NB4 (cell line): ENCODE data around the gene HELZ.

Source experiments
- TF ChIP-seq, protein P1 (sequence below): IDR thresholded peaks from one replicate; pipeline ENCODE4 v1.5.1; 2012; ENCODE audit warnings: low read depth, low read length
- TF ChIP-seq, protein P2 (sequence below): IDR thresholded peaks from 2 replicates; pipeline ENCODE4 v1.6.1; 2011; ENCODE audit warnings: low read depth, low read length

DNA sequence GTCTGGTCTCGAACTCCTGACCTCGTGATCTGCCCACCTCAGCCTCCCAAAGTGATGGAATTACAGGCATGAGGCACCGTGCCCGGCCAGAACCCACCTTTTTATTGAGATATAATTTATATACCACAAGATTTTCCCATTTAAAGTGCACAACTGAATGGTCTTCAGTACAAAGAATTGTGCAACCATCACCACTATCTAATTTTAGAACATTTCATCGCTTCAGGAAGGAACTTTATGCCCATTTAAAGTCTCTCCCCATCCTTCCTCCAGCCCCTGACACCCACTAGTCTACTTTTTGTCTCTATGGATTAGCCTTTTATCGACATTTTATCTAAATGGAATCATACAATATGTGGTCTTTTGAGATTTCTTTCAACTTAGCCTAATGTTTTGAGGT is 25.4 kb upstream of the HELZ start:
- TF ChIP-seq, protein P1, sequence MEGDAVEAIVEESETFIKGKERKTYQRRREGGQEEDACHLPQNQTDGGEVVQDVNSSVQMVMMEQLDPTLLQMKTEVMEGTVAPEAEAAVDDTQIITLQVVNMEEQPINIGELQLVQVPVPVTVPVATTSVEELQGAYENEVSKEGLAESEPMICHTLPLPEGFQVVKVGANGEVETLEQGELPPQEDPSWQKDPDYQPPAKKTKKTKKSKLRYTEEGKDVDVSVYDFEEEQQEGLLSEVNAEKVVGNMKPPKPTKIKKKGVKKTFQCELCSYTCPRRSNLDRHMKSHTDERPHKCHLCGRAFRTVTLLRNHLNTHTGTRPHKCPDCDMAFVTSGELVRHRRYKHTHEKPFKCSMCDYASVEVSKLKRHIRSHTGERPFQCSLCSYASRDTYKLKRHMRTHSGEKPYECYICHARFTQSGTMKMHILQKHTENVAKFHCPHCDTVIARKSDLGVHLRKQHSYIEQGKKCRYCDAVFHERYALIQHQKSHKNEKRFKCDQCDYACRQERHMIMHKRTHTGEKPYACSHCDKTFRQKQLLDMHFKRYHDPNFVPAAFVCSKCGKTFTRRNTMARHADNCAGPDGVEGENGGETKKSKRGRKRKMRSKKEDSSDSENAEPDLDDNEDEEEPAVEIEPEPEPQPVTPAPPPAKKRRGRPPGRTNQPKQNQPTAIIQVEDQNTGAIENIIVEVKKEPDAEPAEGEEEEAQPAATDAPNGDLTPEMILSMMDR: no peak
- TF ChIP-seq, protein P2, sequence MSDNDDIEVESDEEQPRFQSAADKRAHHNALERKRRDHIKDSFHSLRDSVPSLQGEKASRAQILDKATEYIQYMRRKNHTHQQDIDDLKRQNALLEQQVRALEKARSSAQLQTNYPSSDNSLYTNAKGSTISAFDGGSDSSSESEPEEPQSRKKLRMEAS: no peak
